ENCODE measurements around the gene NACC1.

NACC1 gene

DNA sequence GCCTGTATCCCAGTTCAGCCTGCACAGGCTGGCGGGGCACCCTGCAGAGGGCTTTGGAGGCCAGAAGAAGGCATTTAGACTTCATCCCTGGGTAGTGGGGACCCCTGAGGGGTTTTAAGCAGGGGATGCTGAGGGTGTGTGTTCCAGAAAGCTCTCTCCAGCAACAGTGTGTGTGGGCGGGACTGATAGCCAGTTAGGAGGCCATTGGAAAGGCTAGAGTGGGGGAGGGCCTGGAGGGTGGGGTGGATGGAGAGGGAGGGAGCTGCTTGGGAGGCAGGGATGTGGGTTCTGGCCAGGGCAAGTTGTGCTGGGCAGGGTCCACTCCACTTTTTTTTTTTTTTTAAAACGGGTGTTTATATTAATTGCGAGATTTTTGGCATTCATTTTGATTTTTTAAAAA lies 43.7 kb upstream of the NACC1 start:
- H3K27me3 ChIP-seq (ENCODE audit: insufficient read depth, insufficient read length) = peaks cover 32% of the 10 kb centered on the region
- H3K9ac ChIP-seq (ENCODE audit: insufficient read length, low read depth) = no peak overlapping the region
- H3K36me3 ChIP-seq (ENCODE audit: insufficient read depth, insufficient read length, low read length) = no peaks in the 10 kb centered on the region
- H3K4me1 ChIP-seq (ENCODE audit: insufficient read depth, insufficient read length) = peaks cover 34% of the 10 kb centered on the region
- no peak overlapping the region for H3K4me3 ChIP-seq (ENCODE audit: insufficient read length, low read depth)
- TF ChIP-seq YY1 (IDR thresholded peaks at IDR 0.05; ENCODE audit: insufficient read depth, insufficient read length) = no peak
- no peak for TF ChIP-seq ZNF274 (IDR thresholded peaks at IDR 0.05; ENCODE audit: low read depth, low read length)
- no peak for TF ChIP-seq SUZ12 (IDR thresholded peaks at IDR 0.05; ENCODE audit: extremely low read depth, insufficient read depth, insufficient read length)
- H3K9me3 ChIP-seq (ENCODE audit: insufficient read depth, low read length) = no peaks in the 10 kb centered on the region
- DNase-seq (ENCODE audit: low read depth, low spot score) = no peak

DNA sequence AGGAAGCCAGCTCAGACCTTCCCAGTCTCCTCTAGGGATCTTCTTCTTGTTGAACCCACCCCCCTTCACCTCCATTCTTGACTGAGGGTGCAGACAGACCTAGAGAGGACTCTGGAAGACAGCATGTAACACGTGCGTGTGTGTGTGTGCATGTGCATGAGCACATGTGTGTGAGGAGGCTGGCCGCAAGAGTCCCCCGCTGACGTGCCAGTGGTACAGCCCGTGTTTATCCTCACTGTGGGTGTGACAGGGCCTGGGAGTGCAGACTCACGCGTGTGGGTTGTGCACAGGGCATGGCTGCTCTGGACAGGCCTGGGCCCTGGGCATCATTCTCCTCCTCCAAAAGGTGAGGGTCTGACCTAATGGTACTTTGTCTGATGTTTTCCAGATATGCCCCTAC lies 41.7 kb upstream of the NACC1 start:
- DNase-seq (ENCODE audit: low read depth, low spot score) = no peak
- no peak for TF ChIP-seq ZNF274 (IDR thresholded peaks at IDR 0.05; ENCODE audit: low read depth, low read length)
- no peak for TF ChIP-seq SUZ12 (IDR thresholded peaks at IDR 0.05; ENCODE audit: extremely low read depth, insufficient read depth, insufficient read length)
- no peak for TF ChIP-seq YY1 (IDR thresholded peaks at IDR 0.05; ENCODE audit: insufficient read depth, insufficient read length)
- no peak overlapping the region for H3K9ac ChIP-seq (ENCODE audit: insufficient read length, low read depth)
- H3K27me3 ChIP-seq (ENCODE audit: insufficient read depth, insufficient read length) = peaks cover 22% of the 10 kb centered on the region
- H3K4me3 ChIP-seq (ENCODE audit: insufficient read length, low read depth) = no peak overlapping the region
- H3K36me3 ChIP-seq (ENCODE audit: insufficient read depth, insufficient read length, low read length) = no peaks in the 10 kb centered on the region
- H3K4me1 ChIP-seq (ENCODE audit: insufficient read depth, insufficient read length) = peaks cover 33% of the 10 kb centered on the region
- H3K9me3 ChIP-seq (ENCODE audit: insufficient read depth, low read length) = no peaks in the 10 kb centered on the region

DNA sequence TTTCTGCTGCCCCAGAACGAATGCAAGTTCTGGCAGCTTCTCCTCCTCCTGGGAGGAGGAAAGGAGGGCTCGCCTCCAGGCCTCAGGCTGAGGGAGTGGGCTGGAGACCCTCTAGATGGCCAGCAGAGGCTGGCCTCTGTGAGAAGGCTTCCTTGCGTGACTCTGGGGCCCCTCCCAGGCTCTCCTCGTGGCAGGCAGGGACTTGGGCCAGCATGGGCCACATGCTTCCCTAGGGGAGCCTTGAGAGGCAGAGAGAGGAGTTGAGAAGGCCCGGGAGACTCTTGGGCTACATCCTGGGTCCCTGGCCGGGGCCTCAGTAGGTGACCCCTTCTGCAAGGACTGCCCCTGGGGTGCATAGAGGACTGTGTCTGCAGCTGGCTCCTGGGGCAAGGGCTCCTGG lies 41.3 kb upstream of the NACC1 start:
- H3K4me3 ChIP-seq (ENCODE audit: insufficient read length, low read depth) = no peak overlapping the region
- DNase-seq (ENCODE audit: low read depth, low spot score) = no peak
- no peaks in the 10 kb centered on the region for H3K36me3 ChIP-seq (ENCODE audit: insufficient read depth, insufficient read length, low read length)
- H3K27me3 ChIP-seq (ENCODE audit: insufficient read depth, insufficient read length) = peaks cover 22% of the 10 kb centered on the region
- H3K9ac ChIP-seq (ENCODE audit: insufficient read length, low read depth) = peak overlapping the region; percentile 27
- no peaks in the 10 kb centered on the region for H3K9me3 ChIP-seq (ENCODE audit: insufficient read depth, low read length)
- peaks cover 35% of the 10 kb centered on the region for H3K4me1 ChIP-seq (ENCODE audit: insufficient read depth, insufficient read length)
- no peak for TF ChIP-seq YY1 (IDR thresholded peaks at IDR 0.05; ENCODE audit: insufficient read depth, insufficient read length)
- no peak for TF ChIP-seq ZNF274 (IDR thresholded peaks at IDR 0.05; ENCODE audit: low read depth, low read length)

DNA sequence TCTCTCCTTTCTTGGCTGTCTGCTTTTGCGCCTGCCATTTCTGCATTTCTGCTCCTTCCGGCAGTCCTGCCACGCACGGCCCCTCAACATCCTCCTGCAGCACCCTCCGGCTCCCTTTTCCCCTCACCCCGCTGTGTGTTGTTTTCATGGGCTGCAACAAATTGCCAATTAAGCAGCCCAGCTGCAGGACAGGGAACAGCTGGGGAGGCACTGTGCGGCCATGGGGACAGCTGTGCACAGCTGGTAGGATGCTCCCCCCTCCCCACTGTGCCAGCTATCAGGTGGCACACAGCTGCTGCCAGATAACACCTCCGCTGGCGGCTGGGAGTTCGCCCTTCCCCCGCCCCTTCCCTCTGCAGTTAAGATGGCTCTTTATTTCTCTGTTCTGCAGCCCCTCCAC lies 40.8 kb upstream of the NACC1 start:
- no peak overlapping the region for H3K4me3 ChIP-seq (ENCODE audit: insufficient read length, low read depth)
- H3K9ac ChIP-seq (ENCODE audit: insufficient read length, low read depth) = peak overlapping the region; percentile 27
- no peak for DNase-seq (ENCODE audit: low read depth, low spot score)
- no peak for TF ChIP-seq SUZ12 (IDR thresholded peaks at IDR 0.05; ENCODE audit: extremely low read depth, insufficient read depth, insufficient read length)
- no peak for TF ChIP-seq YY1 (IDR thresholded peaks at IDR 0.05; ENCODE audit: insufficient read depth, insufficient read length)
- TF ChIP-seq ZNF274 (IDR thresholded peaks at IDR 0.05; ENCODE audit: low read depth, low read length) = no peak
- H3K27me3 ChIP-seq (ENCODE audit: insufficient read depth, insufficient read length) = peaks cover 21% of the 10 kb centered on the region
- peaks cover 39% of the 10 kb centered on the region for H3K4me1 ChIP-seq (ENCODE audit: insufficient read depth, insufficient read length)
- no peaks in the 10 kb centered on the region for H3K9me3 ChIP-seq (ENCODE audit: insufficient read depth, low read length)
- H3K36me3 ChIP-seq (ENCODE audit: insufficient read depth, insufficient read length, low read length) = no peaks in the 10 kb centered on the region

DNA sequence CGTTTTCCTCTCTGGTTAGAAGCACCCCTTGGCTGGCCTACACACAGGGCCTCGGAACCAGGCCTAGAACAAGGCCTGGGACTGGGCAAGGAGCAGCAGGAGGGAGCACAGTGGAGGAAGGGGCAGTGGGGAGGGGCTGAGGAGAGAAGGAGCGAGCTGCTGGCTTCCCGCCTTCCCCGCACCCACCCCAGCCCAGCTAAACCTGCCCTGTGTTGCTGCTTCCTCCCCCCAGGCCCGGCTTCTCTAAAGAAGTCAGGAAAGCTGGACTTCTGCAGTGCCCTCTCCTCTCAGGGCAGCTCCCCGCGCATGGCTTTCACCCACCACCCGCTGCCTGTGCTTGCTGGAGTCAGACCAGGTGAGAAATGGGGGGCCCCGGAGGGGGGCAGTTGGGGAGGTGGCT lies 39.7 kb upstream of the NACC1 start:
- H3K9me3 ChIP-seq (ENCODE audit: insufficient read depth, low read length) = no peaks in the 10 kb centered on the region
- no peak for TF ChIP-seq YY1 (IDR thresholded peaks at IDR 0.05; ENCODE audit: insufficient read depth, insufficient read length)
- no peak for TF ChIP-seq ZNF274 (IDR thresholded peaks at IDR 0.05; ENCODE audit: low read depth, low read length)
- TF ChIP-seq SUZ12 (IDR thresholded peaks at IDR 0.05; ENCODE audit: extremely low read depth, insufficient read depth, insufficient read length) = no peak
- peaks cover 44% of the 10 kb centered on the region for H3K4me1 ChIP-seq (ENCODE audit: insufficient read depth, insufficient read length)
- peaks cover 16% of the 10 kb centered on the region for H3K27me3 ChIP-seq (ENCODE audit: insufficient read depth, insufficient read length)
- no peaks in the 10 kb centered on the region for H3K36me3 ChIP-seq (ENCODE audit: insufficient read depth, insufficient read length, low read length)
- no peak for DNase-seq (ENCODE audit: low read depth, low spot score)
- H3K9ac ChIP-seq (ENCODE audit: insufficient read length, low read depth) = no peak overlapping the region
- H3K4me3 ChIP-seq (ENCODE audit: insufficient read length, low read depth) = no peak overlapping the region

DNA sequence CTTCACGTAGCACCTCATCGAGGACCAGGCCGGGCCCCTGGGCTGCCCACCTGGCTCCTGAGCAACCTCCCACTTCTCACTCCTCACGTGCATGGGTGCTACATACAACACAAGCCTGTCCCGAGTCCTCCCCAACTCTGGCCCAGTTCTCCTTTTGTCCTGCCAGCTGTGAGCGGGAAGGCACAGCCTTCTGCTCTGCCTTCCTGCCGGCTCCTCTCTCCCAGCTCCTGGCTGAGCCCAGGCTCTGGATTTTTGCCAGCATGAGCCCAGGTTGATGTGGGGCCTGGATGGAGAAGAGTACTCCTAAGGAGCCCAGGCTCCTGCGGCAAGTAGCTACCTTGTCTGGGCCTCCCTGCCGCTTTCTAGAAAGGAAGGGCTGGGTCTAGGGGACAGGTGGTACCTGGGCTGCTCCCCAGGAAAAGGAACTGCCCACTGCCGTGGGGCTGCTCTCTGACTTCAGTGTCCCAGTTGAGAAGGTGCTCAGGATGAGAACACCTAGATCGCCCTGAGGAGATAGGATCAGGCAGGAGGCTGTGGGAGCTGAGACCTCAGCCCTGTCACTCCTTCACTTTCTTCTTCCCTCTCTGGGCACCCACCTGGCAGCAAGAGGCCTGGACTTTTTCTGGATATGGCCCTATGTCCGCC lies 39.0 kb upstream of the NACC1 start:
- peak overlapping the region; percentile 12 for H3K9ac ChIP-seq (ENCODE audit: insufficient read length, low read depth)
- H3K4me1 ChIP-seq (ENCODE audit: insufficient read depth, insufficient read length) = peaks cover 49% of the 10 kb centered on the region
- H3K4me3 ChIP-seq (ENCODE audit: insufficient read length, low read depth) = no peak overlapping the region
- H3K9me3 ChIP-seq (ENCODE audit: insufficient read depth, low read length) = no peaks in the 10 kb centered on the region
- H3K27me3 ChIP-seq (ENCODE audit: insufficient read depth, insufficient read length) = peaks cover 16% of the 10 kb centered on the region
- no peak for TF ChIP-seq ZNF274 (IDR thresholded peaks at IDR 0.05; ENCODE audit: low read depth, low read length)
- no peak for DNase-seq (ENCODE audit: low read depth, low spot score)
- no peaks in the 10 kb centered on the region for H3K36me3 ChIP-seq (ENCODE audit: insufficient read depth, insufficient read length, low read length)

DNA sequence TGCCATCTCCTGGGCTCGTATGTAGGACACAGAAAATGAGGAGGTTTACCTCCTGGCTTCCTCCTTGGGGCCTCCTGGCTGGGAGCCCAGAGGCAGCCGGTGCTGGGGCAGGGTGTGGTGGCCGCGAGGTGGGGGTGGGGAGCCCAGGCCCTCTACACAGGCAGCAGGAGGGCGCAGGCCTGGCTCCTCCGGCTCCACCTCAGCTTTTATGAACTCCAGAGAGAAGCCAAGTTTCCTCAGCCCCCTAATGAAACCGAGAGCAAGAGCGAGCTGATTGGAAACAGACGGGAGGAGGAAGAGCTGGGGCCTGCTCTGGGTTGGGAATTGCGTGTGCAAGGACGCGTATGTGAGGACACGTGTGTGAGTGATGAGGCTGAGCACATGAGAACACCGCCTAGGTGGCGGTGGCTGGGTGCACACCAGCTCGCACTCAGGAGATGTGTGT lies 38.5 kb upstream of the NACC1 start:
- Histone ChIP-seq H3K9ac (ENCODE audit: insufficient read length, low read depth) (peak overlapping the region; percentile 58), H3K36me3 (ENCODE audit: insufficient read depth, insufficient read length, low read length) (no peaks in the 10 kb centered on the region), H3K4me1 (ENCODE audit: insufficient read depth, insufficient read length) (peaks cover 49% of the 10 kb centered on the region), H3K4me3 (ENCODE audit: insufficient read length, low read depth) (no peak overlapping the region), H3K27me3 (ENCODE audit: insufficient read depth, insufficient read length) (peaks cover 16% of the 10 kb centered on the region), H3K9me3 (ENCODE audit: insufficient read depth, low read length) (no peaks in the 10 kb centered on the region)
- no peak for DNase-seq (ENCODE audit: low read depth, low spot score)
- no peak for TF ChIP-seq SUZ12 (IDR thresholded peaks at IDR 0.05; ENCODE audit: extremely low read depth, insufficient read depth, insufficient read length)
- no peak for TF ChIP-seq ZNF274 (IDR thresholded peaks at IDR 0.05; ENCODE audit: low read depth, low read length)
- no peak for TF ChIP-seq YY1 (IDR thresholded peaks at IDR 0.05; ENCODE audit: insufficient read depth, insufficient read length)
